ENCODE data around the gene TOX3. TPM values are rescaled to one million over a fixed set of nuclear protein-coding genes. Genes with fewer than 3 reads are reported as not detected.
A peak's percentile ranks its signal among the peaks of the same experiment; 100 is the strongest.

Gene TOX3
- total and polyA plus RNA-seq, 2 of the 13 experiments (the other 11 are each of a cell fraction or from before 2014, with no cell fraction given) = 14.5 to 98.6 TPM

DNA sequence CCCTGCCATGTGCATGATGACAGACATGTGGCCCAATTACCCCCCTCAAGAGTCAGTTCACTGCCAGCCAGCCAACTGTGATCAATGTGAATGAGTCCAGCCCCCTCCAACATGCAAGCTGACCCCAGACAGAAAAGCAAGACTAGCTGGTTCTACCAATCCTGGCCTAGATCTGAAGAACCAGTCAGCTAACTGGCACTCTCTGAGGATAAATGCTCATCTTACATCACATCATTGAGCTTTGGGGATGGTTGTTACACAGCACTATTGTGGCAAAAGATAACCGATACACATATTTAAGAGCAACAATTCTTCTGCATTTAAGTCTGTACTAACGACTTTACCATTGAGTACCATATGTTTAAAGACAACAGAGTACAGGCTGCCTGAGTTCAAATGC, 106.7 kb downstream of the TOX3 start (continued):
- TF ChIP-seq ZNF710 (CRISPR knock-in tag; IDR thresholded peaks at IDR 0.05; ENCODE audit: borderline replicate concordance) (no peak), PAWR (CRISPR knock-in tag; IDR thresholded peaks at IDR 0.05; ENCODE audit: borderline replicate concordance) (no peak), IKZF5 (CRISPR knock-in tag; IDR thresholded peaks at IDR 0.05) (no peak), ZNF207 (IDR thresholded peaks at IDR 0.05; ENCODE audit: borderline replicate concordance) (no peak), PTBP1 (IDR thresholded peaks at IDR 0.05; ENCODE audit: low read depth, low read length, poor library complexity, severe bottlenecking) (no peak), TAF15 (IDR thresholded peaks at IDR 0.05; ENCODE audit: low read depth, low read length, poor library complexity, severe bottlenecking) (no peak), MXI1 (IDR thresholded peaks at IDR 0.05; ENCODE audit: borderline replicate concordance, low read depth, low read length) (no peak), ZNF280D (CRISPR knock-in tag; IDR thresholded peaks at IDR 0.05) (peak; percentile 89), ZFP1 (CRISPR knock-in tag; IDR thresholded peaks at IDR 0.05) (no peak), CEBPG (CRISPR knock-in tag; IDR thresholded peaks at IDR 0.05) (no peak), ZBTB1 (CRISPR knock-in tag; IDR thresholded peaks at IDR 0.05; ENCODE audit: borderline replicate concordance) (no peak), HNF4G (IDR thresholded peaks at IDR 0.05; ENCODE audit: borderline replicate concordance, low read depth, low read length) (no peak), HNF4G (CRISPR knock-in tag; IDR thresholded peaks at IDR 0.05; ENCODE audit: borderline replicate concordance, low read depth) (0 out of 2 replicates have a peak, but pooled peaks have one; percentile 24), KDM3A (CRISPR knock-in tag; IDR thresholded peaks at IDR 0.05; ENCODE audit: low read depth) (no peak), TRIM24 (CRISPR knock-in tag; IDR thresholded peaks at IDR 0.05) (no peak), KLF16 (CRISPR knock-in tag; IDR thresholded peaks at IDR 0.05) (no peak), NR2F2 (IDR thresholded peaks at IDR 0.05; ENCODE audit: borderline replicate concordance, low read depth) (no peak), GFI1 (CRISPR knock-in tag; IDR thresholded peaks at IDR 0.05; ENCODE audit: borderline replicate concordance) (no peak), SRF (IDR thresholded peaks at IDR 0.05; ENCODE audit: low read depth, low read length) (no peak)
- TF ChIP-seq, protein P1, sequence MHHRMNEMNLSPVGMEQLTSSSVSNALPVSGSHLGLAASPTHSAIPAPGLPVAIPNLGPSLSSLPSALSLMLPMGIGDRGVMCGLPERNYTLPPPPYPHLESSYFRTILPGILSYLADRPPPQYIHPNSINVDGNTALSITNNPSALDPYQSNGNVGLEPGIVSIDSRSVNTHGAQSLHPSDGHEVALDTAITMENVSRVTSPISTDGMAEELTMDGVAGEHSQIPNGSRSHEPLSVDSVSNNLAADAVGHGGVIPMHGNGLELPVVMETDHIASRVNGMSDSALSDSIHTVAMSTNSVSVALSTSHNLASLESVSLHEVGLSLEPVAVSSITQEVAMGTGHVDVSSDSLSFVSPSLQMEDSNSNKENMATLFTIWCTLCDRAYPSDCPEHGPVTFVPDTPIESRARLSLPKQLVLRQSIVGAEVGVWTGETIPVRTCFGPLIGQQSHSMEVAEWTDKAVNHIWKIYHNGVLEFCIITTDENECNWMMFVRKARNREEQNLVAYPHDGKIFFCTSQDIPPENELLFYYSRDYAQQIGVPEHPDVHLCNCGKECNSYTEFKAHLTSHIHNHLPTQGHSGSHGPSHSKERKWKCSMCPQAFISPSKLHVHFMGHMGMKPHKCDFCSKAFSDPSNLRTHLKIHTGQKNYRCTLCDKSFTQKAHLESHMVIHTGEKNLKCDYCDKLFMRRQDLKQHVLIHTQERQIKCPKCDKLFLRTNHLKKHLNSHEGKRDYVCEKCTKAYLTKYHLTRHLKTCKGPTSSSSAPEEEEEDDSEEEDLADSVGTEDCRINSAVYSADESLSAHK (CRISPR knock-in tag; IDR thresholded peaks at IDR 0.05; ENCODE audit: borderline replicate concordance) = no peak
- TF ChIP-seq, protein P2, sequence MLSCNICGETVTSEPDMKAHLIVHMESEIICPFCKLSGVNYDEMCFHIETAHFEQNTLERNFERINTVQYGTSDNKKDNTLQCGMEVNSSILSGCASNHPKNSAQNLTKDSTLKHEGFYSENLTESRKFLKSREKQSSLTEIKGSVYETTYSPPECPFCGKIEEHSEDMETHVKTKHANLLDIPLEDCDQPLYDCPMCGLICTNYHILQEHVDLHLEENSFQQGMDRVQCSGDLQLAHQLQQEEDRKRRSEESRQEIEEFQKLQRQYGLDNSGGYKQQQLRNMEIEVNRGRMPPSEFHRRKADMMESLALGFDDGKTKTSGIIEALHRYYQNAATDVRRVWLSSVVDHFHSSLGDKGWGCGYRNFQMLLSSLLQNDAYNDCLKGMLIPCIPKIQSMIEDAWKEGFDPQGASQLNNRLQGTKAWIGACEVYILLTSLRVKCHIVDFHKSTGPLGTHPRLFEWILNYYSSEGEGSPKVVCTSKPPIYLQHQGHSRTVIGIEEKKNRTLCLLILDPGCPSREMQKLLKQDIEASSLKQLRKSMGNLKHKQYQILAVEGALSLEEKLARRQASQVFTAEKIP (CRISPR knock-in tag; IDR thresholded peaks at IDR 0.05; ENCODE audit: borderline replicate concordance) = no peak
